HG03432 (cell line): ENCODE measurements around the gene DUSP14.

Experiments
- ATAC-seq: cut with Tn5 transposase; IDR thresholded peaks from one replicate; pipeline ENCODE4 v1.9.1; 2021; ENCODE audit warnings: mild to moderate bottlenecking, moderate library complexity; ENCODE audit not compliant: unreplicated experiment

DUSP14 gene

GRCh38 chr17:37553401-37553966 lies 63.8 kb downstream of the DUSP14 start:
- ATAC-seq = no peak

GRCh38 chr17:37555386-37555785 lies 65.7 kb downstream of the DUSP14 start:
- ATAC-seq = no peak

DNA sequence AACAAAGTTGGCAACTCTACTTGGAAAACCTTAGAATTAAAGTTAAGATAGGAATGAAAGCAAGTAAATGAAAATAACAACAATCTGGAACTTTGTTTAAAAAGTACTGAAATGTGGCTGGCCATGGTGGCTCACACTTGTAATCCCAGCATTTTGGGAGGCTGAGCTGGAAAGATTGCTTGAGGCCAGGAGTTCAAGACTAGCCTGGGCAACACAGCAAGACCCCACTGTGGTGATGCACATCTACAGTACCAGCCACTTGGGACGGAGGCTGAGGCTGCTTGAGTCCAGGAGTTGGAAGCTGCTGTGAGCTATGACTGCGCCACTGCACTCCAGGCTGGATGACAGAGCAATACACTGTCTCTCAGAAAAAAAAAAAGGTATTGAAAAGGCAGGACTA lies 67.8 kb downstream of the DUSP14 start:
- no peak for ATAC-seq

DNA sequence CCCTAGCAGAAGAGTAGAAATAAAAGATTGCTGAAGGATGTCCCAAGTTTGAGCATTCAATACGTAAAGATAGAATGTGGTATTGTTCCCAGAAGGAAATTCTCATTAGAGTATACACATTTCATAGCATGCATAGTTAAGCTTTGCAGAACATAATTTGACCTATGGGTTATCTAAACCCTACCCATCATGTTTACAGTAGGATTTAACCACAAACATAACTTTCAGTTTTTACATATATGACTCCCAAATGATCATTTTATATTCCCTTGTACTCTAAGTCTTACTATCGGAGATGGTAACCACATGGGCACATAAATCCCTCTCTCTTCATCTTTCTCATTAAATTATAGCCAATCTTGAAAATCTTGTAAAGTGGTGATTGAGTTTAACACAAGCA lies 68.6 kb downstream of the DUSP14 start:
- ATAC-seq = no peak

GRCh38 chr17:37562016-37562745 lies 72.5 kb downstream of the DUSP14 start:
- ATAC-seq = no peak
